Measurements from ENCODE around the gene MAGEF1. TPM values are rescaled to one million over a fixed set of nuclear protein-coding genes. Genes with fewer than 3 reads are reported as not detected.

The MAGEF1 gene
- total and polyA plus RNA-seq, 2 of the 8 experiments (the other 6 are each of a cell fraction or from before 2014, with no cell fraction given): 26.5 to 56.7 TPM

DNA sequence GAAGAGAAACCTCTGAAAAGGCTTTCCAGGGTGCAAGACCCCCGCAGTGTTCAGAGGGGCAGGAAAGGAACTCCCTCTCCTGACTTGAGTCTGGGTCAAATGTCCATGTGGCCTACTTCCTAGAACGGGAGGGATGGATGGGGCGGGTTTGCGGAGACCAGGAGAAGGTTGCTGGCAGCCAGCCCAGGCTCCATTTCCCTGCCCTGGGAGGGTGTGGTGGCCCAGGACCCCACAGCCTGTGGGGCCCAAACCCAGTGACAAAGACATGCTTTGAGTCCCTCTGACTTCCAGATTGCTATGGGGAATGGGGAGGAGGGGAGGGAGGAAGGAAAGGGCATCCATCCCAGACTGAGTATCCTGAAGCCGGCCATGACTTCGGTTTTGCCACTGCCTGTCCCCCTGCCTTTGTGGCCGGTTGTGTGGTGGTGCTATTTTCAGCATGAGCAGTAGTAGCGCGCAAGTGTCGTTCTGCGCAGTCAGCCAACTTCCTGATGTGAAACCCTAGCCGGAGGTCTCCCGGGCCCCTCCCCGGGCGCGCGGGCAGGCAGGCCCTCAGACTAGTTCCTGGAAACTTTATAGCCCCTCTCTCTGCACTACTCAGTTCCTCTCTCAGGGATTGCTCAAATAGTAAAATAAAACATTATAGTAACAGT lies 24.4 kb downstream of the MAGEF1 start (continued):
- TF ChIP-seq CBX8 (IDR thresholded peaks at IDR 0.05; ENCODE audit: borderline replicate concordance, low read depth, low read length) (no peak), CHD7 (IDR thresholded peaks at IDR 0.05; ENCODE audit: insufficient replicate concordance, low read length) (no peak), SUZ12 (IDR thresholded peaks at IDR 0.05; ENCODE audit: low read length) (no peak), POLR2A (IDR thresholded peaks at IDR 0.05; ENCODE audit: control extremely low read depth in 1 of 2, low read depth in 2 of 2, low read length in 2 of 2) (no peak), RNF2 (IDR thresholded peaks at IDR 0.05; ENCODE audit: borderline replicate concordance, low read depth, low read length, missing control alignments, poor library complexity, severe bottlenecking) (no peak)
